Measurements from ENCODE around the gene SLC35D1.

DNA sequence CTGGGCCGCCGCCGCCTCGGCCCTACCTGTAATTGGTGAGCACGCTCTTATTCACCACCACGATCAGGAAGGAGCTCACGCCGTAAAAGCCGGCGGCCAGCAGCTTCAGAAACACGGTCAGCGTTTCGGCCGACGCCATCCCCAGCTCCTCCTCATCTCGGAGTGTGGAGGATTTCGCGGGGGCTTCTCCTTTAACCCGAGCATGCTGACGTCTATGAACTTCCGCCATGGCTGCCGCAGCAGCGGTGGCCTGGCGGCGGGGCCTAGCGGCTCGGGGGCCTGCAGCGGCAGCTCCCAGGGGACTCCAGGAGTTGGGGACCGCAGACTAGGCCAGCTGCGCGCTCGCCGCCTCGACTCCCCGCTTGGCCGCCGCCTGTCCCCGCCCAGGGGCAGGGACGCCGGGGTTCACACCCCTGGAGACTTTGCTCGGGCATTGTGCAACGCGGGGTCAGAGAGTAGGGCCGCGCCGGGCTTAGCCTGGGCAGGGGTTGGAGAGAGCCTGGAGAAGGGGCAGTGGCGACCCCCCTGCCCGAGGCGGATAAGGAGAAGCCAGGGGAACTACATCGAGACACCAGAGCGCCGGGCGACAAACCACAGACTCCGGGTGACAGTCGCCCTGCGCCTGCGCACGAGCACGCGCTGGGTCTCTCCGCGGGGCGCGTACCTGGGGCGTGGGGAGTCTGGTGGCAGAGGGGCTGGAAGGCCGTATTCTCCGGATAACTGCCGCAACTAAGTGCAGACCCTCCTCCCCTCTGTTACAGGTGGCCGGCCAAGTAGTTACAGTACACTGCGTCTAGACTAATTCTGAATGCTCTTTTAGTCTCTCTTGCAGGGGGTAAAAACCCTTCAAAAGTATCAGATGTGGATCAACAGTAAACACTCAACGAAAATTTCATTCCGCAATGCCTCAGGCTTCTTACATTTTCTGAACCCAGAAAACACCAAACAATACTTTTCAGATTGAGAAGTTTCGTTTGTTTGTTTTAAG is at the start of gene SLC35D1:
- TF ChIP-seq, protein P1, sequence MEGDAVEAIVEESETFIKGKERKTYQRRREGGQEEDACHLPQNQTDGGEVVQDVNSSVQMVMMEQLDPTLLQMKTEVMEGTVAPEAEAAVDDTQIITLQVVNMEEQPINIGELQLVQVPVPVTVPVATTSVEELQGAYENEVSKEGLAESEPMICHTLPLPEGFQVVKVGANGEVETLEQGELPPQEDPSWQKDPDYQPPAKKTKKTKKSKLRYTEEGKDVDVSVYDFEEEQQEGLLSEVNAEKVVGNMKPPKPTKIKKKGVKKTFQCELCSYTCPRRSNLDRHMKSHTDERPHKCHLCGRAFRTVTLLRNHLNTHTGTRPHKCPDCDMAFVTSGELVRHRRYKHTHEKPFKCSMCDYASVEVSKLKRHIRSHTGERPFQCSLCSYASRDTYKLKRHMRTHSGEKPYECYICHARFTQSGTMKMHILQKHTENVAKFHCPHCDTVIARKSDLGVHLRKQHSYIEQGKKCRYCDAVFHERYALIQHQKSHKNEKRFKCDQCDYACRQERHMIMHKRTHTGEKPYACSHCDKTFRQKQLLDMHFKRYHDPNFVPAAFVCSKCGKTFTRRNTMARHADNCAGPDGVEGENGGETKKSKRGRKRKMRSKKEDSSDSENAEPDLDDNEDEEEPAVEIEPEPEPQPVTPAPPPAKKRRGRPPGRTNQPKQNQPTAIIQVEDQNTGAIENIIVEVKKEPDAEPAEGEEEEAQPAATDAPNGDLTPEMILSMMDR (IDR thresholded peaks at IDR 0.05): no peak
- no peak for TF ChIP-seq ZFX (IDR thresholded peaks at IDR 0.05; ENCODE audit: borderline replicate concordance)
